Skin epidermis (tissue), 12 donors: ENCODE results near the gene F7.
"Not testable (repeated sequence)": the region's sequence is repeated elsewhere in the genome, so short reads cannot be mapped to it uniquely, and the experiment has no call there.

Experiments used
- H3K27ac ChIP-seq, 21 experiments: fragments of 200-600 bp; sonication (generic) in 11 of 21; one replicate each; pipeline ENCODE4 v1.5.0; 2020; ENCODE audit warnings: mild to moderate bottlenecking in 3 of 21, inconsistent platforms in 2 of 21, moderate library complexity in 2 of 21
- H3K4me3 ChIP-seq, 7 experiments: fragments of 200-600 bp; sonication (generic) in 2 of 7; one replicate each; pipeline ENCODE4 v1.5.0; 2020; ENCODE audit warnings: inconsistent platforms in 2 of 7, mild to moderate bottlenecking in 2 of 7, moderate library complexity in 1 of 7

Gene F7

GRCh38 chr13:113159701-113160100, 54.1 kb downstream of the F7 start:
- no peak overlapping the region for H3K4me3 ChIP-seq
- H3K27ac ChIP-seq, result no peak overlapping the region

GRCh38 chr13:113160983-113161382, 55.4 kb downstream of the F7 start:
- H3K27ac ChIP-seq, result peak overlapping the region in 2 of 21 experiments; percentile 46 to 65

GRCh38 chr13:113161433-113161832, 55.8 kb downstream of the F7 start:
- H3K4me3 ChIP-seq, result no peak overlapping the region
- H3K27ac ChIP-seq, result peak overlapping the region in 2 of 21 experiments; percentile 46 to 65

More at GRCh38 chr13:113160983-113161382, 55.4 kb downstream of the F7 start:
- no peak overlapping the region for H3K4me3 ChIP-seq

- not testable (repeated sequence) for H3K4me3 ChIP-seq
Observed at GRCh38 chr13:113161975-113162374, 56.4 kb downstream of the F7 start.

GRCh38 chr13:113162783-113163685, 57.4 kb downstream of the F7 start:
- Histone ChIP-seq H3K27ac (peak overlapping the region in 2 of 21 experiments; percentile 21 to 51), H3K4me3 (no peak overlapping the region)

More at GRCh38 chr13:113161975-113162374, 56.4 kb downstream of the F7 start:
- not testable (repeated sequence) for H3K27ac ChIP-seq

- H3K4me3 ChIP-seq, result no peak overlapping the region
Observed at GRCh38 chr13:113164492-113164891, 58.9 kb downstream of the F7 start.

GRCh38 chr13:113166266-113166665, 60.7 kb downstream of the F7 start:
- H3K4me3 ChIP-seq, result no peak overlapping the region
- H3K27ac ChIP-seq, result no peak overlapping the region

More at GRCh38 chr13:113164492-113164891, 58.9 kb downstream of the F7 start:
- H3K27ac ChIP-seq, result no peak overlapping the region

- Histone ChIP-seq H3K27ac (no peak overlapping the region), H3K4me3 (no peak overlapping the region)
Observed at GRCh38 chr13:113166681-113167080, 61.1 kb downstream of the F7 start.

GRCh38 chr13:113167155-113167554, 61.6 kb downstream of the F7 start:
- no peak overlapping the region for H3K4me3 ChIP-seq
- no peak overlapping the region for H3K27ac ChIP-seq

GRCh38 chr13:113167575-113167974, 62.0 kb downstream of the F7 start:
- H3K4me3 ChIP-seq, result no peak overlapping the region
- no peak overlapping the region for H3K27ac ChIP-seq

- Histone ChIP-seq H3K4me3 (no peak overlapping the region), H3K27ac (no peak overlapping the region)
Observed at GRCh38 chr13:113168211-113168610, 62.6 kb downstream of the F7 start.

GRCh38 chr13:113169277-113170272, 64.0 kb downstream of the F7 start:
- Histone ChIP-seq H3K4me3 (no peak overlapping the region), H3K27ac (no peak overlapping the region)
